OCI-LY3 (cell line): ENCODE measurements around the gene KIFC1.

Experiments
- EZH2phosphoT487 ChIP-seq: fragments of 200-600 bp; shearing (Covaris generic); IDR thresholded peaks from 2 replicates; pipeline ENCODE4 v1.6.1; 2018; ENCODE audit warnings: antibody characterized with exemption, mixed run types, low read depth
- TF ChIP-seq, protein P1 (sequence below): fragments of 200-600, 300-600 bp; sonication (generic); IDR thresholded peaks from 2 replicates; pipeline ENCODE4 v1.5.1; 2014; ENCODE audit warnings: antibody characterized with exemption, low read length, low read depth

DNA sequence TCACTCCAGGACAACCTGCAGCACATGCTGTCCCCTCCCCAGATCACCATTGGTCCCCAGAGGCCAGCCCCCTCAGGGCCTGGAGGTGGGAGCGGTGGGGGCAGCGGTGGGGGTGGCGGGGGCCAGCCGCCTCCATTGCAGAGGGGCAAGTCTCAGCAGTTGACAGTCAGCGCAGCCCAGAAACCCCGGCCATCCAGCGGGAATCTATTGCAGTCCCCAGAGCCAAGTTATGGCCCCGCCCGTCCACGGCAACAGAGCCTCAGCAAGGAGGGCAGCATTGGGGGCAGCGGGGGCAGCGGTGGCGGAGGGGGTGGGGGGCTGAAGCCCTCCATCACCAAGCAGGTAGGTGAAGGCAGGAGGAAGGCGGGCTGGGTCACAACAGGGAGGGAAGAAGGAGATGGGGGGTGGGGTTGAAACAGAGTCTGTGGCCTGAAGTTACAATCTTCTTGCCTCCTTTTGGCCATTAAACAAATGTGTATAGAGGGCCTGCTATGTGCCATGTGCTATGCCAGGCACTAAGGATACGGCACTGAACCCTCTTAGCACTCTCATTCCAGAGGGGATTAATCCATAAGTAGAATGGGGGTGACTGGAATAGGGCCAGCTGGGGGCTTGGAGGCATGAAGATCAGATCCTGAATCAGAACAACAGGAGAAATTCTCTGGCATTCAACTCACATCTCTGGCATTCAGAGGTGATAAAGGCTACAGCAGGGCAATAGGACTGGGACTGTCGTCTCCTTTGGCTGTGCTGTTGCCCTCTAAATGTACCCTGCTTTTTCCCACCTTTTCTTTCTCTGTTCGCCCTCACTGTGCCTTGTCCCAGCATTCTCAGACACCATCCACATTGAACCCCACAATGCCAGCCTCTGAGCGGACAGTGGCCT is 52.2 kb downstream of the KIFC1 start:
- TF ChIP-seq, protein P1, sequence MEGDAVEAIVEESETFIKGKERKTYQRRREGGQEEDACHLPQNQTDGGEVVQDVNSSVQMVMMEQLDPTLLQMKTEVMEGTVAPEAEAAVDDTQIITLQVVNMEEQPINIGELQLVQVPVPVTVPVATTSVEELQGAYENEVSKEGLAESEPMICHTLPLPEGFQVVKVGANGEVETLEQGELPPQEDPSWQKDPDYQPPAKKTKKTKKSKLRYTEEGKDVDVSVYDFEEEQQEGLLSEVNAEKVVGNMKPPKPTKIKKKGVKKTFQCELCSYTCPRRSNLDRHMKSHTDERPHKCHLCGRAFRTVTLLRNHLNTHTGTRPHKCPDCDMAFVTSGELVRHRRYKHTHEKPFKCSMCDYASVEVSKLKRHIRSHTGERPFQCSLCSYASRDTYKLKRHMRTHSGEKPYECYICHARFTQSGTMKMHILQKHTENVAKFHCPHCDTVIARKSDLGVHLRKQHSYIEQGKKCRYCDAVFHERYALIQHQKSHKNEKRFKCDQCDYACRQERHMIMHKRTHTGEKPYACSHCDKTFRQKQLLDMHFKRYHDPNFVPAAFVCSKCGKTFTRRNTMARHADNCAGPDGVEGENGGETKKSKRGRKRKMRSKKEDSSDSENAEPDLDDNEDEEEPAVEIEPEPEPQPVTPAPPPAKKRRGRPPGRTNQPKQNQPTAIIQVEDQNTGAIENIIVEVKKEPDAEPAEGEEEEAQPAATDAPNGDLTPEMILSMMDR = no peak
- no peak for TF ChIP-seq EZH2phosphoT487
